Measurements from ENCODE around the gene HTR7.

- TF ChIP-seq CTCF (IDR thresholded peaks at IDR 0.05), result no peak
- no peak for TF ChIP-seq POLR2A (IDR thresholded peaks at IDR 0.05)
- TF ChIP-seq POLR2AphosphoS5 (IDR thresholded peaks at IDR 0.05), result no peak
- TF ChIP-seq EP300 (IDR thresholded peaks at IDR 0.05), result no peak
Measured at GRCh38 chr10:90788199-90788491, 69.7 kb downstream of the HTR7 start.
